ENCODE results near the gene LRP1-AS.

GRCh38 chr12:57110104-57111030 lies 37.1 kb downstream of the LRP1-AS start:
- no peak for TF ChIP-seq CTCF (conservative IDR thresholded peaks at IDR 0.05; ENCODE audit: low read depth, low read length)
- TF ChIP-seq EZH2 (IDR thresholded peaks at IDR 0.05; ENCODE audit: low read length, unreplicated experiment): no peak
- no peak for TF ChIP-seq EZH2phosphoT487 (IDR thresholded peaks at IDR 0.05; ENCODE audit: borderline replicate concordance, low read length)
